Activated CD4-positive, alpha-beta T cell treated with anti-CD3 and anti-CD28 coated beads for 24 hours (primary cell): ENCODE measurements around the gene CHI3L2.
A peak's percentile ranks its signal among the peaks of the same experiment; 100 is the strongest.

Experiments
- DNase-seq, 2 donors: peaks; one replicate each; pipeline ENCODE4 v3.0.0-alpha.2; 2020; ENCODE audit warnings: low read depth in 2 of 2

Gene CHI3L2

GRCh38 chr1:111220302-111220890, 7.1 kb upstream of the CHI3L2 start:
- no peak for DNase-seq

DNA sequence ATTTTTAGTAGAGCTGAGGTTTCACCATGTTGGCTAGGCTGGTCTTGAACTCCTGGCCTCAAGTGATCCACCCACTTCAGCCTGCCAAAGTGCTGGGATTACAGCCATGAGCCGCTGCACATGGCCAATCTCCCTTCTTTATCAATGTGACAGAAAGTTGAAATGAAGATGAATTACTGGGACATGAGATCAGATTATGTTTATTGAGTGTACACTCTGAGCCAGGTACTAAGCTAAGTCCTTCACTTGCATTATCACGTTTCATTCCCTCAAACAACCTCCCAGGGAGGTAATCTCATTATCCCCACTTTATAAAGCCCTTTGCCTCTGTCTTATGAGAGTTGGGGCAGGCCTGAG, 6.3 kb upstream of the CHI3L2 start:
- DNase-seq = no peak

- DNase-seq = peak in 1 of 2 donors; percentile 44
These were observed 5.8 kb upstream of the CHI3L2 start for GRCh38 chr1:111221633-111222291.

- peak; percentile 69 to 74 for DNase-seq
These were observed 5.0 kb upstream of the CHI3L2 start for GRCh38 chr1:111222308-111223125.

- no peak for DNase-seq
These were observed 4.3 kb upstream of the CHI3L2 start for GRCh38 chr1:111223126-111223685.

DNA sequence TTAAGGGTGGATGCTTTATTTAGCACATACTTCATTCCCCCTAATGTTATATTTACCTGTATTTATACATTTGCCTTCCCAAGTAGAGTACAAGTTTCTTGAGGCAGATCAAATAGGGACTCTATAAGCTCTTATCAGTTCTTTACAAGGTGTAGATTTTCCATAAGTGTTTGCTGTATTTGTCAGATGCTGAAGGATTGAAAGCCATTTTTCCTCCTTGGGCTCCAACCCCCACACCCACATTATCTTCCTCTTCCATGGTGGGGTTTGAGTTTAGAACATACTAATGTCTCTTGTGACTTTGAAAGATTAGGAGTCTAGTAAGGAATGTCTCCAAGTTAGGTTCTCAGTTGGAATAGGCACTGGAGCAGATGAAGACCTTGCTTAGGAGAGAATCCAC, 2.4 kb upstream of the CHI3L2 start:
- no peak for DNase-seq

- no peak for DNase-seq
These were observed 1.7 kb upstream of the CHI3L2 start for GRCh38 chr1:111225717-111226400.

DNA sequence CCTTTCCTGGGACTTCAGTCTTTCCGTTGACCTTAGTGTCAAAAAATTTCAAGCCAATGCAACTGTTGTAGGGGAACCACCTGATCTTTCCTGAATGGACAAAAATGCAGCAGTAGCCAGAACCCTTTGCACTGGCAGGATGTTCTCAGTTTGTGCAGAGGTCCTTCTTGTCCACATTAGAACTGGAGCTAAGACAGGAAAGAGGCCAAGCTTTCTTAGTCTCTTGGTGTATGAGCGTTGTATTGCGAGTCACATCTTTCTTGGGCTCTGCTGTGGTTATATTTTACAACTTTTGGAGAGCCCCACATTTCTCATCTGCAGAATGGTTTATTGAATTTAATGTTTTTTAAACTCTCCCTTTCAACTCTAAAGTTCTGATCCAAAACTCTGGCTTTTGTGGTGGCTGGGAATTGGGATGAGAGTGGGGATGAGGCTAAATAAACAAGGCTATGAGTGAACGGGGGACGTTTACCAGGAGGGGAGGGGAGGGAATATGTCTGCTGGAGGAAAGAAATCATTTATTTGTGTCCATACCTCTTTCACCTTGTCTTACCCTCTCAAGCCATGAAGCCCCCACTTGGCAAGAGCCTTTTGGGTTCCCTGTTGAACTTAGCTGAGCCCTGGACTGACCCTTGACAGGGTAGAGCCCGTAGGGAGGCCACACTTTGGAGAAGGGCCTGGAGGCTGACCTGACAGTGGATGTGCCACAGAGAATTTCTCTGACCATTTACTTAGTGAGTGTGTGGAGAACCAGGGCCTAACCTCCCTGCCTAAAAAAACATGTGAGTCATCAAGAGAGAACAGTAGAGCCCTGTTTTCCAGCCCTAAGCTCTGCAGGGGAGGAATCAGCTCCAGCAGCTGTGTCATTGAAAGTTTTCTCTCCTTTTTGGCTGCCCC, 586 bp downstream of the CHI3L2 start:
- DNase-seq = no peak

DNA sequence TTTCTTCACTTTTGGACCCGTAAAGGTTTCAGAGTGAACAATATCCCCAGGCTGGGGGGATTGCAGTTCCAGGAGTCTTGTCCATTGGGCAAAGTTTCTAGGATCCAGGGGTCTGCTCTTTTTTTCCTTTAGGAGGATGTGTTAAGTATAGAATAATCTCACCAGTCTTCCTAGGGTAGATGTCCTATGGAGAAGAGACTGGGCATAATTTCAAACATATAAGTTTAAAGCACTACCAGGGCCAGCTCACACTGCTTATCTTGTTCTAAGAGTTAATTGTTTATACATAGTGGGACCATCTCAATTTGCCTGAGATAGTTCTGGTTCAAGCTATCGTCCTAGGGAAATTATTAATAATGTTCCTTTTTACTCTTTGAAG, 1.2 kb downstream of the CHI3L2 start:
- no peak for DNase-seq

GRCh38 chr1:111232134-111232533, 4.6 kb downstream of the CHI3L2 start:
- DNase-seq = no peak

DNA sequence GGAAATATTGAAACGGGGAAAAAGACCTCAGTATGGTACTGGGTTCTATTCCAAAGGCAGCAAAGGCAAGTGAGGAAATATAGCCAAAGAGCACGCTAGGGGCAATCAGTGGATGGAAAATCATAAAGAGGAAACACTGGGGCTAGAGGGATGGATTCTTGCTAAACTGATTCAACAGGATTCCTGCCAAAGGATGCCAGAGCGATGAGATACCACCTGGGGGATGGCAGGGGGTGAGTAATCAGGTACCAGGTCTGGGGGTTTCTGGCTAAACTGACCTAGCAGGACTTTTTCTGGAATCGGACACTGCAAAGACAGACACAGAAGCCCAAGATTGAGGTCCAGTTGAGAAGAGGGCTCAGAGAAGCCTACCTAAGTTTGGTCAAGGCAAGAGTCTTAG, 6.7 kb downstream of the CHI3L2 start:
- DNase-seq = no peak

DNA sequence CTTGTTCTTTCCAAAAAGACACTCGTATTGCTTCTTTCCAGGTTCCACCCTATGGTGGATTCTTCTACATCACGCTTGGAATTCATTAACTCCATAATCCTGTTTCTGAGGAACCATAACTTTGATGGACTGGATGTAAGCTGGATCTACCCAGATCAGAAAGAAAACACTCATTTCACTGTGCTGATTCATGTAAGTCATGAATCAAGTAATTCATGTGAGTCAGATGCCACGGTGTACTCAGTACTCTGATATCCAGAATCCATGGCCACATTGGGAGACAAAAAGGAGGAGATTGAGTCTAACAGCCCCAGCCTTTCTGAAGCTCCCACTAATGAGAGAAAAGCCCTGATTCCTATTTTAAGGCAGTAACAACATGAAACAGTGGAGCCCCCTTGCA, 7.4 kb downstream of the CHI3L2 start:
- no peak for DNase-seq

DNA sequence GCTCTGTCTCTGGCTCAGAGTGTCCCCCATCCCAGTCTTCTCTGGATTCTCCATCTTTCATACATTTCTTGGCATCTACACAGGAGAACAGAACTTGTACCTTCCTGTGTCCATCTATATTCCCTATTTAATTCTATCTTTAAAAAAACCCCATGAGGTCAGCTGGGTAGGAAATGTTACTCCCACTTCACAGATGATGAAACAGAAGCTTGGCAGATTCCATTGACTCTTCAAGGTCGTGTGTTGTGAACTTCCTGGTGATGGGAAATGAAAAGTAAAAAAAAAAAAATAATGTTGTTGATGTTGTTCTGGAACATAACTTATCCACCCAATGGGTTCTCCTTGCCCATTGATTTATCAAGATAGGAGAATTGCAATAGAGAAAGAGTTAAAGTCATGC, 8.9 kb downstream of the CHI3L2 start:
- DNase-seq = no peak

DNA sequence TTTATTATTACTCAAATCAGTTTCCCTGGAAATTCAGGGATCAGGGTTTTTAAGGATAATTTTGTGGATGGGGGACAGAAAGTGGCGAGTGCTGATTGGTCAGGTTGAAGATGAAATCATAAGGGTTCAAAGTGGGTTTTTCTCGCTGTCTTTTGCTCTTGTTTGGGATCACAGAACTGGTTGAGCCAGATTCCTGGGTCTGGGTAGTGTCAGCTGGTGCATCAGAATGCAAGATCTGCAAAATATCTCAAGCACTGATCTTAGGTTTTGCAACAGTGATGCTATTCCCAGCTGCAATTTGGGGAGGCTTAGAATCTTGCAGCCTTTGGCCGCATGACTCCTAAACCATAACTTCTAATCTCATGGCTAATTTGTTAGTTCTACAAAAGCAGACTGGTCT, 9.3 kb downstream of the CHI3L2 start:
- no peak for DNase-seq

DNA sequence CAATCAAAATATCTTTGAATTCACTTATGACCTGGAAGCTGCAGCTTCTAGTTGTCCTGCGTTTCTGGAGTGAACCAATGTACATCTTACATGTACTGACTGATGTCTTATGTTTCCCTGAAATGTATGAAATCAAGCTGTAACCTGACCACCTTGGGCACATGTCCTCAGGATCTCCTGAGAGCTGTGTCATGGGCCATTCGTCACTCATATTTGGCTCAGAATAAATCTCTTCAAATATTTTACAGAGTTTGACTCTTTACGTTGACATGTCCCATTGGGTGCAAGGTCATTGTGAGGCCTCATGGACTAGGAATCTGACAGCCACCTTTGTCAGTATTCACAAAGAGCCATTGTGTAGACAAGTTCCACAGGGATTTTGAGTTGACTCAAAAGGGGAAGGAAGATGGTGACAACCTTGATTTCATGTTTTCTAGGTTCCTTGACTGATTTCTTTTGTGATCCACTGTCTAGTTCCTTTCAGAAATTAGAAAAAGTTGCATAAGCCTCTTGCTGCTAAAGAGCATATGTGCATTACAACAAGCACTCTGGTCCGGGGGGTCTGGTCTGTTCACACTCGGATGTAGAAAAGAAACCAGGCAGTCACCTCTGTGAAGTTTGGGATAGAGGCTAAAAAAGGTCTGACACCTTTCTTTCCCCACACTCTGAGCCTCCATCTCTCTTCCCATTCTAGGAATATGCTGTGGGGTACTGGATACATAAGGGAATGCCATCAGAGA, 10.7 kb downstream of the CHI3L2 start:
- no peak for DNase-seq

DNA sequence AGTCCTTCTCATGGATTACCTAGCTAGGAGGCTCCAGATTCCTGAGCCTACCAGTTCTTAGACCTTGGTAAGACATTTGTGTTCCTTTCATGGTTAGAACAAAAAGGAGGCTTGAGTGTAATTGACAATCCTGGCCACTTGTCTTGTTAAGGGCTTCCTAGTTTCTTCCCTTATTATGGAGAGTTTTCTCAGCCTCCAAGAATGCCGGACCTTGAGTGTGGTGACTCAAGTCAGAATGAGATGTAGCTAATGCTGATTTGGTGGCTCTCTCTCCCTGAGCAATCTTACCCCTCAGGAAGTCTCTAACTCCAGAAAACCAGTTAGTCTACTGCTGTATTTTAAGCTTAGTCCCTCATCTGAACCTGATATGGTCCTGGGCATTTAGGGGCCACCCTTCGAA, 14.3 kb downstream of the CHI3L2 start:
- DNase-seq = no peak

GRCh38 chr1:111242805-111243523, 15.5 kb downstream of the CHI3L2 start:
- DNase-seq = no peak

- DNase-seq = no peak
These were observed 19.8 kb downstream of the CHI3L2 start for GRCh38 chr1:111247125-111247838.

GRCh38 chr1:111249960-111250359, 22.4 kb downstream of the CHI3L2 start:
- no peak for DNase-seq
